Kasumi-1 (cell line): Measurements from ENCODE around the gene SEC24D.
"Not testable (repeated sequence)": the region's sequence is repeated elsewhere in the genome, so short reads cannot be mapped to it uniquely, and the experiment has no call there.

Experiments
- DNase-seq, 2 experiments: peaks; one replicate each; lab custom pipeline; 2025; lab: John Stamatoyannopoulos, UW

Gene SEC24D

GRCh38 chr4:118811832-118812231, 24.1 kb downstream of the SEC24D start:
- no peak for DNase-seq

GRCh38 chr4:118810991-118811764, 24.7 kb downstream of the SEC24D start:
- no peak for DNase-seq

GRCh38 chr4:118807659-118808058, 28.3 kb downstream of the SEC24D start:
- no peak for DNase-seq

- DNase-seq: no peak
These were observed 32.7 kb downstream of the SEC24D start for GRCh38 chr4:118803253-118803652.

- no peak for DNase-seq
These were observed 33.9 kb downstream of the SEC24D start for GRCh38 chr4:118801895-118802575.

- DNase-seq: no peak
These were observed 36.5 kb downstream of the SEC24D start for GRCh38 chr4:118799231-118799942.

- no peak for DNase-seq
These were observed 37.3 kb downstream of the SEC24D start for GRCh38 chr4:118798658-118799057.

- no peak for DNase-seq
These were observed 38.3 kb downstream of the SEC24D start for GRCh38 chr4:118797558-118798142.

- not testable (repeated sequence) for DNase-seq
These were observed 44.1 kb downstream of the SEC24D start for GRCh38 chr4:118791690-118792446.

GRCh38 chr4:118790544-118790943, 45.4 kb downstream of the SEC24D start:
- DNase-seq: no peak

GRCh38 chr4:118788911-118789310, 47.0 kb downstream of the SEC24D start:
- DNase-seq: no peak

GRCh38 chr4:118787844-118788380, 48.0 kb downstream of the SEC24D start:
- no peak for DNase-seq

GRCh38 chr4:118784776-118785175, 51.1 kb downstream of the SEC24D start:
- no peak for DNase-seq

- no peak for DNase-seq
These were observed 52.0 kb downstream of the SEC24D start for GRCh38 chr4:118783887-118784286.

GRCh38 chr4:118782886-118783285, 53.0 kb downstream of the SEC24D start:
- not testable (repeated sequence) for DNase-seq

GRCh38 chr4:118777649-118778048, 58.3 kb downstream of the SEC24D start:
- not testable (repeated sequence) for DNase-seq

GRCh38 chr4:118776955-118777640, 58.8 kb downstream of the SEC24D start:
- not testable (repeated sequence) for DNase-seq

GRCh38 chr4:118776157-118776954, 59.6 kb downstream of the SEC24D start:
- DNase-seq: no peak

- DNase-seq: no peak
These were observed 60.5 kb downstream of the SEC24D start for GRCh38 chr4:118775405-118775804.

GRCh38 chr4:118774989-118775388, 60.9 kb downstream of the SEC24D start:
- no peak for DNase-seq
